ENCODE measurements around the gene ARL6IP5.

- TF ChIP-seq, protein P1, sequence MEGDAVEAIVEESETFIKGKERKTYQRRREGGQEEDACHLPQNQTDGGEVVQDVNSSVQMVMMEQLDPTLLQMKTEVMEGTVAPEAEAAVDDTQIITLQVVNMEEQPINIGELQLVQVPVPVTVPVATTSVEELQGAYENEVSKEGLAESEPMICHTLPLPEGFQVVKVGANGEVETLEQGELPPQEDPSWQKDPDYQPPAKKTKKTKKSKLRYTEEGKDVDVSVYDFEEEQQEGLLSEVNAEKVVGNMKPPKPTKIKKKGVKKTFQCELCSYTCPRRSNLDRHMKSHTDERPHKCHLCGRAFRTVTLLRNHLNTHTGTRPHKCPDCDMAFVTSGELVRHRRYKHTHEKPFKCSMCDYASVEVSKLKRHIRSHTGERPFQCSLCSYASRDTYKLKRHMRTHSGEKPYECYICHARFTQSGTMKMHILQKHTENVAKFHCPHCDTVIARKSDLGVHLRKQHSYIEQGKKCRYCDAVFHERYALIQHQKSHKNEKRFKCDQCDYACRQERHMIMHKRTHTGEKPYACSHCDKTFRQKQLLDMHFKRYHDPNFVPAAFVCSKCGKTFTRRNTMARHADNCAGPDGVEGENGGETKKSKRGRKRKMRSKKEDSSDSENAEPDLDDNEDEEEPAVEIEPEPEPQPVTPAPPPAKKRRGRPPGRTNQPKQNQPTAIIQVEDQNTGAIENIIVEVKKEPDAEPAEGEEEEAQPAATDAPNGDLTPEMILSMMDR (IDR thresholded peaks at IDR 0.05) = no peak
- TF ChIP-seq POLR2A (IDR thresholded peaks at IDR 0.05) = no peak
Observed at GRCh38 chr3:69137412-69137811, 52.7 kb downstream of the ARL6IP5 start.

Data from tibial nerve (tissue), 3 donors.